Liver (tissue), 9 donors: Measurements from ENCODE around the gene METTL15. TPM values are rescaled to one million over a fixed set of nuclear protein-coding genes. Genes with fewer than 3 reads are reported as not detected.
A peak's percentile ranks its signal among the peaks of the same experiment; 100 is the strongest.

Experiments
- DNase-seq: peaks from one replicate; pipeline ENCODE4 v3.0.0-alpha.2; 2017; ENCODE audit warnings: low spot score
- H3K27ac ChIP-seq, 2 donors: one replicate each; pipeline ENCODE4 v1.7.0; 2013; ENCODE audit warnings: inconsistent platforms in 2 of 2, low read length in 2 of 2, control low read depth in 1 of 2, low read depth in 1 of 2, mild to moderate bottlenecking in 1 of 2
- H3K27me3 ChIP-seq, 4 donors: one replicate each; pipeline versions ENCODE4 v1.6.1 to v1.7.0; 2013; ENCODE audit warnings: low read length in 3 of 4, inconsistent platforms in 1 of 4, mild to moderate bottlenecking in 1 of 4, moderate library complexity in 1 of 4; ENCODE audit not compliant: control insufficient read depth in 4 of 4, insufficient read depth in 4 of 4
- H3K36me3 ChIP-seq, 4 donors: one replicate each; pipeline versions ENCODE4 v1.6.1 to v1.7.0; 2013; ENCODE audit warnings: low read length in 3 of 4, mild to moderate bottlenecking in 3 of 4, low read depth in 1 of 4, moderate library complexity in 1 of 4; ENCODE audit not compliant: control insufficient read depth in 4 of 4, insufficient read depth in 3 of 4
- H3K4me1 ChIP-seq, 4 donors: one replicate each; pipeline versions ENCODE4 v1.6.1 to v1.7.0; 2013; ENCODE audit warnings: low read length in 3 of 4, mild to moderate bottlenecking in 3 of 4, moderate library complexity in 1 of 4; ENCODE audit not compliant: control insufficient read depth in 4 of 4, insufficient read depth in 4 of 4
- H3K4me3 ChIP-seq, 3 donors: one replicate each; pipeline versions ENCODE4 v1.6.1 to v1.7.0; 2013; ENCODE audit warnings: low read length in 3 of 3, control low read depth in 1 of 3, low read depth in 1 of 3, mild to moderate bottlenecking in 1 of 3
- H3K9ac ChIP-seq, 2 donors: one replicate each; pipeline ENCODE4 v1.7.0; 2013; ENCODE audit warnings: low read length in 2 of 2, mild to moderate bottlenecking in 2 of 2, moderate library complexity in 2 of 2, control low read depth in 1 of 2, low read depth in 1 of 2
- H3K9me3 ChIP-seq, 4 donors: one replicate each; pipeline versions ENCODE4 v1.6.1 to v1.7.0; 2013; ENCODE audit warnings: low read length in 3 of 4; ENCODE audit not compliant: control insufficient read depth in 4 of 4
- CTCF ChIP-seq: fragments of 150-350 bp; IDR thresholded peaks from 2 replicates; pipeline ENCODE4 v1.5.1; 2017; ENCODE audit warnings: improper control_type of control experiment, low read depth, low read length; ENCODE audit not compliant: missing input control
- GABPA ChIP-seq, 2 donors: IDR thresholded peaks in 1 of 2; conservative IDR thresholded peaks in 1 of 2; 2 replicates each; pipeline ENCODE4 v1.6.1; 2016; ENCODE audit warnings: antibody characterized with exemption in 2 of 2, mild to moderate bottlenecking in 1 of 2, moderate library complexity in 1 of 2
- HNF4A ChIP-seq, 2 donors: conservative IDR thresholded peaks; 2 replicates each; pipeline ENCODE4 v1.6.1; 2016; ENCODE audit warnings: antibody characterized with exemption in 2 of 2, mild to moderate bottlenecking in 2 of 2
- JUND ChIP-seq, 2 donors: IDR thresholded peaks; 2 replicates each; pipeline ENCODE4 v1.6.1; 2016; ENCODE audit warnings: antibody characterized with exemption in 2 of 2
- NR2F2 ChIP-seq: IDR thresholded peaks from 2 replicates; pipeline ENCODE4 v1.6.1; 2016; ENCODE audit warnings: antibody characterized with exemption
- RAD21 ChIP-seq, 2 donors: IDR thresholded peaks; 2 replicates each; pipeline ENCODE4 v1.6.1; 2016; ENCODE audit warnings: antibody characterized with exemption in 2 of 2, mild to moderate bottlenecking in 2 of 2
- REST ChIP-seq: IDR thresholded peaks from 2 replicates; pipeline ENCODE4 v1.6.1; 2016; ENCODE audit warnings: antibody characterized with exemption, mild to moderate bottlenecking
- RXRA ChIP-seq, 2 donors: IDR thresholded peaks; 2 replicates each; pipeline ENCODE4 v1.6.1; 2017 to 2018; ENCODE audit warnings: antibody characterized with exemption in 2 of 2, mild to moderate bottlenecking in 1 of 2
- SP1 ChIP-seq: IDR thresholded peaks from 2 replicates; pipeline ENCODE4 v1.6.1; 2018; ENCODE audit warnings: antibody characterized with exemption, mild to moderate bottlenecking
- YY1 ChIP-seq: IDR thresholded peaks from 2 replicates; pipeline ENCODE4 v1.6.1; 2016; ENCODE audit warnings: antibody characterized with exemption, mild to moderate bottlenecking
- WGBS: extraction: QIAGEN DNeasy Blood & Tissue Kit; methylation state at CpG from one replicate; pipeline ENCODE4 v1.1.7; 2013; 5-methylcytosine and 5-hydroxymethylcytosine counted together
- polyA plus RNA-seq, 2 donors: library from polyadenylated mRNA; stranded (reverse) in 1 of 2; unstranded in 1 of 2; fragments of 200-250 nt in 1 of 2; fragments of >200 nt in 1 of 2; fragmentation: Nextera tagmentation in 1 of 2; extraction: Ambion mirVana in 1 of 2; gene quantifications; one replicate each; pipeline versions ENCODE4 v1.2.1 to v1.2.3, GENCODE V29; 2013 to 2015
- total RNA-seq, 2 donors: library from RNA; depleted of rRNA; stranded (reverse); fragments of >200 nt; gene quantifications; one replicate each; pipeline ENCODE4 v1.2.3, GENCODE V29; 2014
- TF ChIP-seq, protein P1 (sequence below): IDR thresholded peaks from 2 replicates; pipeline ENCODE4 v1.6.1; 2016; ENCODE audit warnings: antibody characterized with exemption
- donor health status: healthy.
- donor health status: healthy.
- donor health status: healthy.
- donor health status: healthy.
- donor health status: healthy.

METTL15 gene, protein sequence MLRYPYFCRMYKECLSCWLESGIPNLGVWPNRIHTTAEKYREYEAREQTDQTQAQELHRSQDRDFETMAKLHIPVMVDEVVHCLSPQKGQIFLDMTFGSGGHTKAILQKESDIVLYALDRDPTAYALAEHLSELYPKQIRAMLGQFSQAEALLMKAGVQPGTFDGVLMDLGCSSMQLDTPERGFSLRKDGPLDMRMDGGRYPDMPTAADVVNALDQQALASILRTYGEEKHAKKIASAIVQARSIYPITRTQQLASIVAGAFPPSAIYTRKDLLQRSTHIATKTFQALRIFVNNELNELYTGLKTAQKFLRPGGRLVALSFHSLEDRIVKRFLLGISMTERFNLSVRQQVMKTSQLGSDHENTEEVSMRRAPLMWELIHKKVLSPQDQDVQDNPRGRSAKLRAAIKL
- total RNA-seq = 10 to 100 TPM; 11.0 to 11.5 TPM
- 1 to 10 TPM; 4.1 to 5.1 TPM for polyA plus RNA-seq

GRCh38 chr11:28107750-28108618, at the start of gene METTL15, which contains the start of gene KIF18A:
TSS of gene METTL15 (plus strand) at chr11:28108388. CDS start at chr11:28113335, 4,947 bp downstream.
TSS of gene KIF18A (minus strand) at chr11:28108156. CDS start at chr11:28097947, 10,209 bp downstream.
- Histone ChIP-seq H3K4me3 (peak within 1 kb of the TSS; percentile 57 to 88 (median 70)), H3K9ac (peak within 1 kb of the TSS; percentile 68 to 77), H3K36me3 (no peaks in the 10 kb centered on the region), H3K9me3 (no peaks in the 10 kb centered on the region), H3K4me1 (peaks cover 0 to 35% (median 30%) of the 10 kb centered on the region in 4 donors), H3K27me3 (no peaks in the 10 kb centered on the region), H3K27ac (peak within 1 kb of the TSS; percentile 45 to 77)
- peak; percentile 100 for DNase-seq
- WGBS = under 1% methylated on average over 38 of the region's 38 CpGs
- TF ChIP-seq, protein P1, sequence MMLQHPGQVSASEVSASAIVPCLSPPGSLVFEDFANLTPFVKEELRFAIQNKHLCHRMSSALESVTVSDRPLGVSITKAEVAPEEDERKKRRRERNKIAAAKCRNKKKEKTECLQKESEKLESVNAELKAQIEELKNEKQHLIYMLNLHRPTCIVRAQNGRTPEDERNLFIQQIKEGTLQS = peak; percentile 17
- TF ChIP-seq GABPA (IDR thresholded peaks at IDR 0.05 in 1 of 2, conservative IDR thresholded peaks at IDR 0.05 in 1 of 2) (peak; percentile 55 to 94), JUND (IDR thresholded peaks at IDR 0.05) (peak; percentile 25 to 46), RAD21 (IDR thresholded peaks at IDR 0.05) (peak in 1 of 2 donors; percentile 27), RXRA (IDR thresholded peaks at IDR 0.05) (peak in 1 of 2 donors; percentile 7), YY1 (peak; percentile 70), HNF4A (conservative IDR thresholded peaks at IDR 0.05) (peak in 1 of 2 donors; percentile 14), CTCF (no peak), NR2F2 (no peak), SP1 (peak; percentile 78), REST (peak; percentile 33)

GRCh38 chr11:28071305-28071704, 36.9 kb upstream of the METTL15 start:
- WGBS = 98% methylated on average over 1 of the region's 1 CpG
- Histone ChIP-seq H3K36me3 (no peaks in the 10 kb centered on the region), H3K4me1 (no peaks in the 10 kb centered on the region), H3K27ac (no peak overlapping the region), H3K9me3 (no peaks in the 10 kb centered on the region), H3K4me3 (no peak overlapping the region), H3K9ac (no peak overlapping the region), H3K27me3 (no peaks in the 10 kb centered on the region)
- DNase-seq = no peak
- TF ChIP-seq SP1 = no peak
